ENCODE measurements around the gene DBN1.

DBN1 gene

DNA sequence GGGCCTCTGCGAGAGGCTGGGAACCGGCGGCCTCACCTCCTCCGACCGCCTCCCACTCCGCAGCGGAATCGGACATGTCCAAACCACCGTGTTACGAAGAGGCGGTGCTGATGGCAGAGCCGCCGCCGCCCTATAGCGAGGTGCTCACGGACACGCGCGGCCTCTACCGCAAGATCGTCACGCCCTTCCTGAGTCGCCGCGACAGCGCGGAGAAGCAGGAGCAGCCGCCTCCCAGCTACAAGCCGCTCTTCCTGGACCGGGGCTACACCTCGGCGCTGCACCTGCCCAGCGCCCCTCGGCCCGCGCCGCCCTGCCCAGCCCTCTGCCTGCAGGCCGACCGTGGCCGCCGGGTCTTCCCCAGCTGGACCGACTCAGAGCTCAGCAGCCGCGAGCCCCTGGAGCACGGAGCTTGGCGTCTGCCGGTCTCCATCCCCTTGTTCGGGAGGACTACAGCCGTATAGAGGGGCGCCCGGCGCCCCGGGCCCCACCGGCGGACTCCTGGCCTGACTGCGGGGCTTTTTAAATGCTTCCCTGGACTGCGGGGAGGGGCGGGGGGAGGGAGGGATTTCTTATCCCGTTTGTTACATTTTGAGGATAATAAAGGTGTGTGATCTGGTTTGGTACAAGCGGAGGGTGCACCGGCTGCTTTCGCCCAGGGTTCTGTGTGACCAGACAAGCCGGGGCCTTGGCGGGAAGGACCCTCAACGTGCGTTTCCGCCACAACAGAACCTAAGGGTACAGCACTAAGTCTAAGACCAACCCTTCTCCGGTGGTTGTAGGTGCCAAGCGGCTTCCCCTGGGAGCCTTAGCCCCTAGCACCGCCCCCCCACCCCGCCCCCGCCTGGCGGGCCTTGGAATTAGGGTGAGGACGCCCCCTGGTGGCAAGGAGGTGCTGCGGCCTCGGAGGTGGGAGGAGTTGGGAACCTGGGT, 17.5 kb downstream of the DBN1 start:
- no peak for DNase-seq

- no peak for DNase-seq
Measured at GRCh38 chr5:177455036-177455660, 18.3 kb downstream of the DBN1 start.

DNA sequence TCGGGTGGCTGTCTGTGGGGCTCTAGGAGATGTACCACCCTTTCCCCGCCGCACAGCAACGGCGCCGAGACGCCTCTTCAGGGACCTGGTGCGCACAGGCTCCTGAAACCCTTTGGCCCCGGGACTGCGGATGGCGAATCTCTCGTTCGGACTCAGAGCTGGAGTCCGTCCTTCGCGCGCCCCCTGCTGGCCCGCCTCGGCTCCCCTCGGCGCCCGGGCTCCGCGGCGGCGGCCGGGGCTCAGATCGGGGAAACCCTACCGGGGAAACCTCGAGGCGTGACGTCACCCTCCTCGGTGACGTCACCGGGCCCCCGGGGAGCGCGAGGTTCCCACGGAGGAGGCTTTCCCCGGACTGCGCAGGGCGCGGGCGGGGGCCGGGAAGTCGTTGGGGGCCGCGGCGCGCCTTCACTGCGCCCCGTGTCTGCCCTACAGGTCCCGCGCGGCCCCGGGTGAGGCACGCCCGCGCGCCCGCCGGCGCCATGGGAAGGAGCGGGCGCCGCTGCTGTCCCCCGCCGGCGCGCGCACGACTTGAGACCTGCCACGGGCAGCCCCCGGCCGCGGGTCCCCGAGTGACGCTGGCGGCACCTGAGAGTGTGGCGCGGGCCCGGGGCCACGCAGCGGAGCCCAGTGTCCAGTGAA, 18.9 kb downstream of the DBN1 start:
- no peak for DNase-seq

DNA sequence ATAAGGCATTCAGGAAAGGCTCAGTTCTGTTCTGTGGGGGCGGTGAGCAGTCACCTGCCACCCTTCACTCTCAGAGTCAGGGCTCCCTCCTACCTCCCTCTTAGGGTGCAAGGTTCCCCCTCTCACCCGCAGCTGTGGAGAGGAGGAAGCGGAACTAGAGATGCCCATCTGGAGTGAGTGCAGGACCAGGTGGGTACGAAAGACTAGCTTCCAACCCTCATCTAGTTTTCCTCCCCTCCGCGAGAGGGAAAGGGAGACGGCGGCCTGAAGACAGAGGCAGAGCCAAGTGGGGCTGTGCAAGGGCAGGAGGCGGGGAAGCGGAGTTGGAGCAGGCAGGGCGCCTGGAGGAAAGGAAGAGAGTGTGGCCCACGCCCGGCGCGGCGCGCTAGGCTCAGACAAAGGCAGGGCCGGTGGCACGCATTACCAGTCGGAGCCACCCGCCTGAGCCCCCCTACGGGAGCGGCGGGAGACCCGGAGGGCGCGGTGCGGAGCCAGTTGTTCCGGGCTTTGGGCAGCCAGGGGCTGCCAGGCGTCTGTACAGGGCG, 19.5 kb downstream of the DBN1 start:
- no peak for DNase-seq

DNA sequence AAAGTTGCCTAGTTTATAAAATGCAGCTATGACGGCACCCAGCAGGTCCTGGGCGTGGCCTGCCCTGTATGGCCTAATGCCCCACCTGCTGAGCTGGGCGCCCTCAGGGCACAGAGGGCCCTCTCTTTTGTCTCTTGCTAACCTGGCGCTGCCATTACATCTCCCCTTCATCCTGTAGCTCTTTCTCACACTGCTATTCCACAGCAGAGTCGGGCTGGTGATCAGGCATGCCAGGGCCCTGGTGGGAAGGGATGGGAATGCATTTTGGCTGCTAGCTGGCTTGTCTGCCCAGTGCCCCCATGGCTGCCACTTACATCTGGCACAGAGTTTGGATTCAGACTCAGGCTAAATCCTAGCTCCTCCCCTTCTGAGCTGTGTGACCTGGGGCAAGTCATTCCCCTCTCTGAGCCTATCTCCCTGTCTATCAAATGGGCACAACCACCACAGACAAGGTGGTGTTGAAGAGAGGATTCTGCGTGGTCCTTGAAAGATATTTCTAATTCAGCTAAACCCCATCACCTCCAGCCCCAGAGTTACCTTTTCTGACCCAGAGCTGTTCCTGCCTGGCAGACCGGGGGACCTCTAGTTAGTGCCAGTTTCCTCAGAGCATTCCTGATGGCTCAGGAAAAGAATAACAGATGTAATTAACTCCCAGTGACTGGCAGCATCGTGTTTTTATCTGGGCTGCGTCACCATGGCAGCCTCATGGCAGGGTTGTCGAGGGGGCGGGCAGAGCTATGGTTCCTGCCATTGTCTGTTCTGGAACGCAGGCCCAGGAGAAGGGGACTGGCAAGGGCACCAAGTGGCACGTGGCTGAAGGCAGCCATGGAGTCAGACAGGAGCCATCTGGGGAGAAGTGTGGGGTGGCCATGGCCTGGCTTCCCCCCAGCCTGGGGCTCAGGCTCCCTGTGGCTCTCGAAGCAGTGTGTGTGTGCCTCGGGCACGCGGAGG, 20.5 kb downstream of the DBN1 start:
- no peak for DNase-seq

DNA sequence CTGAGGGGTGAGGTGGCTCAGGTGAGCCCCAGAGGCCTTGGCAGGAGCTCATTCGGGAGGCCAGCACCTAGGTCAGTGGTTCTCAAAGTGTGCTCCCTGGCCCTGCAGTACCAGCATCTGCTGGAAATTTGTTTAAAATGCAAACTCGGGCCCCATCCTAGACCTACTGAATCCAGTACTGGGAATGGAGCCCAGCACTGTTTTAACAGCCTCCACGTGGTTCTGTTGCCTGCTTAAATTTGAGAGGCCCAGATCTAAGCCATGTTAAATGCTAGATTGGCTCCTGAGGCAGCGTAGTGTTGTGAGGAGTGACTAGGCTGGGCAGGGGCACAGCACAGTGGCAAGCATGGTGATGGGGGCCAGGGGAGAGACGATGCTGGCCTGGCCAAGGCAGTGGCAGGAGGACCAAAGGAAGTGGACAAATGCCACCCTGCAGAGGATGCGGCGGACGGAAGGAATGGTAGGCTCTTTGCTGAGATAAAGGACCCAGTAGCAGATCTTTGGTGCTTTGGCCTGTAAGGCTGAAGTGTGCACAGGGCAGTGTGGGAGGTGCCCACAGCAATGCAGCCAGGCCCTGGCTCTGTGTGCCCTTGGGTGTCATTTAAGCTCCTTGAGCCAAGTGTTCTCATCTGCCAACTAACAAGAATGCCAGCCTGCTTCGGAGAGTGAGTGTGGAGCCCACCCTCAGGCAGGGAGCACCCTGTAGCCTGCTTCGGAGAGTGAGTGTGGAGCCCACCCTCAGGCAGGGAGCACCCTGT, 22.6 kb downstream of the DBN1 start:
- DNase-seq, result no peak

- no peak for DNase-seq
Measured at GRCh38 chr5:177449140-177450061, 24.0 kb downstream of the DBN1 start.

GRCh38 chr5:177448244-177448950, 25.0 kb downstream of the DBN1 start:
- DNase-seq, result no peak

DNA sequence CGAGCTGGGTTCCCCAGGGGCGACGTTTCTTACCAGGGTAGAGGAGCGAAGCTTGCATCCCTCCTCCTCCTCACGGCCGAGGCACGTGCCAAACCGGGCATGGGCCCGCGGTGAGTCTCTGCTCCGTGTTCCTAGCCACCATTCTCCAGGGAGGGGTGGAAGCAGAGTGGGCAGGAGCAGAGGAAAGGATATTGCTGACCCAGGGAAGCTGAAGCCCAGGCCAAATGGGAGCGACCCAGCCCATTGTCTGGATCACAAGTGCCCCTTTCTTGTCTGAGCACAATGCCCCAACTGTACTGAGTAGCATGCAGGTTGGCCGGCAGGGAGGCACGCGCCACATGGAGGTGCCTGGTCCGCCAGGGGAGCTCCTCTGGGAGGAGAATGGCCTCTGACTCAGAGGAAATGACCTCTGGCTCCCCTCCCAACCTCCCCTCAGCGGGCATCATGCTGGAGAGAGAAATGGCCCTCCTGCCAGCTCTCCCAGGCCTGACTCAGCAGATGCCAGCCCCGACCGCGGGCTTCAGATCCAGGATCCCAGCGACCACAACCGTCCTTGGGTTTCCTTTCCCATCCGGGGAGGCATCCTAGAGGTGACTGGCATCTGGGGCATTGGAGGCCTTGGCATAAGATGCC, 25.7 kb downstream of the DBN1 start:
- DNase-seq, result no peak

GRCh38 chr5:177447066-177447610, 26.3 kb downstream of the DBN1 start:
- no peak for DNase-seq

DNA sequence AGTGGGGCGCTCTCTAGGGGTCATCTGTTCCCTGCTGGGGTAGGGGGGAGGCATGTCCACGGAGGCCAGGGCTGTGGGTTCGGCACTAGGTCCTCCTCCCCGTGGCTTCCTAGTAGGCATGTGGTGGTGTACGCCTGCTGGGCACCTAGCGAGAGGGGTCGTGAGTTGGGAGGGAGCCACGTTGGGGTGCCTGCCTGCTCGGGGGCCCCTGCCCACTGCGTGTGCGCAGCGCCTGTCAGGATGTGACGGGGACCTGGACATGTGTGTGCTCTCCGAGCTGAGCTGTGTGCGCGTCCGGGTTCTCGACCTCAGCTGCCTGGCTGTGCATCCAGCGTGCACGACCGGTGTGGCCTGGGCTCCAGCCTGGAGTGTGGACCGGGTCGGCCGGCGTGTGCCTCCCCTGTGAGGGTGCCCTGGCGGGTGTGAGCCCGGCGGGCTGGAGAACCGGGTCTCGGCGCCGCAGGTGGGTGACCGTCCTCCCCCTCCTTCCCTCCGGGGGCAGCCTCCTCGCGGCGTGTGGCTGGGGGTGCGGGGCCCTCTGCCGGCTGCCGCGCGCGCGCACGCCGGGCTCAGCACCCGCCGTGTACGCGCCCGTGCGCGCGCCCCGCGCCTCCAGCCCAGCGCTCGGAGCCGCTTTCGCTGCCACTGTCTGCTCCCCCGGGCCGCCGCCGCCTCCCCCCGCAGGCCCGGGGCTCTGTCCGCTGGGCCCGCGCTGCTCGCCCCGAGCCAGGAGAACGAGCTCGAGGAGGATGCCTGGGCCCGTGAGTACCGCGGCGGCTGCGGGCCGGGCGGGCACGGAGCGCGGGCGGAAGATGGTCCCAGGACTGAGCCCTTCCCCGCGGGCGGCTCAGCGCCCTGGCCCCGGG, 27.0 kb downstream of the DBN1 start, which contains the start of gene PRR7:
TSS of gene PRR7 (plus strand) at position 615 of the 866 bp plus-strand sequence. CDS start 8,254 bp downstream, outside the sequence.
- no peak for DNase-seq

DNA sequence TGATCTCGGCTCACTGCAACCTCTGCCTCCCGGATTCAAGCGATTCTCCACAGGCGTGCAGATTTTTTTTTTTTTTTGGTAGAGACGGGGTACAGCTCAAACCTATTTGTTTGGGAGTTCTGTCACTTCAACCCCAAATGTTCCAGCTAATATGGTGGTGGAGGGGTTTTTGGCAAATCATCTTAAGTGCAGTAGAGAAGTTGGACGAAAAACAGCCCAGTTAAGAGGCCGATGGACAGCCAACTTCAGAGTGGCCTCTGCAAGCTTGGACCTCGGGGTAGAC, 27.6 kb downstream of the DBN1 start:
- DNase-seq, result no peak

DNA sequence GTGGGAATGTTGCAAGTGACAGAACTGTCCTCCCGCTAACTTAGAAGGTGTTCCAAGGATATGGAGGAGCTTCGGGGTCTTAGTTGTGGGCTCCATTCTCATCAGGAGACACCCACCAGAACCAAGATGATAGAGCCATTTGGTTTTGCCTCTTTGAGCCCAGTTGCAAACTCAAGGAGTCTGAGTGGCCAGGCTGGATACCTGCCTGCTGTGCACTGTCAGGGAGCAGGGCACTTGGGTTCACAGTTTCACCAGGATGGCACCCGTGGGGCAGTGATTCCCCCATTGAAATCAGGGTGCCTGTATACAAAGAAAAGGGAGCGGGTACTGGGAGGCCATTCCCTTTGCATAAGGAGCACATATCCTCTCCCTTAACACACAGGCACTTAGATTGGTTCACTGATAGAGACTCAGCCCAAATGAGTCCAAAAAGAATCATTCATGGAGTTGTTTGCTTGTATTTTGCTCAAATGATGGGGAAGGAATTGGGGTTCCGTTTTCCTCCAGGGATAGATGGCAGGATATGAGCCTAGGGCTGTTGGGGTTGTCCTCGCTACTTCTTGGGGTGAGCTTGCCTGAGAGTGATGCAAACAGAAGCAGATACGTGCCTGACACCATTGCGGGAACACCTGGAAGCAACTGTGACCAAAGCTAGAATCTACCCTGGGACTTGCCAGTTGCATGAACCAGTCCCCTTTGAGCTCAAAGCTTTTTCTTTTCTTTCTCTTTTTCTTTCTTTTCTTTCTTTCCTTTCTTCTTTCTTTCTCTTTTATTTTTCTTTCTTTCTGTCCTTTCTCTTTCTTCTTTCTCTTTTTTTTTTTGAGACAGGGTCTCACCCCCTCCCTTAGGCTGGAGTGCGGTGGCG, 28.1 kb downstream of the DBN1 start:
- no peak for DNase-seq

DNA sequence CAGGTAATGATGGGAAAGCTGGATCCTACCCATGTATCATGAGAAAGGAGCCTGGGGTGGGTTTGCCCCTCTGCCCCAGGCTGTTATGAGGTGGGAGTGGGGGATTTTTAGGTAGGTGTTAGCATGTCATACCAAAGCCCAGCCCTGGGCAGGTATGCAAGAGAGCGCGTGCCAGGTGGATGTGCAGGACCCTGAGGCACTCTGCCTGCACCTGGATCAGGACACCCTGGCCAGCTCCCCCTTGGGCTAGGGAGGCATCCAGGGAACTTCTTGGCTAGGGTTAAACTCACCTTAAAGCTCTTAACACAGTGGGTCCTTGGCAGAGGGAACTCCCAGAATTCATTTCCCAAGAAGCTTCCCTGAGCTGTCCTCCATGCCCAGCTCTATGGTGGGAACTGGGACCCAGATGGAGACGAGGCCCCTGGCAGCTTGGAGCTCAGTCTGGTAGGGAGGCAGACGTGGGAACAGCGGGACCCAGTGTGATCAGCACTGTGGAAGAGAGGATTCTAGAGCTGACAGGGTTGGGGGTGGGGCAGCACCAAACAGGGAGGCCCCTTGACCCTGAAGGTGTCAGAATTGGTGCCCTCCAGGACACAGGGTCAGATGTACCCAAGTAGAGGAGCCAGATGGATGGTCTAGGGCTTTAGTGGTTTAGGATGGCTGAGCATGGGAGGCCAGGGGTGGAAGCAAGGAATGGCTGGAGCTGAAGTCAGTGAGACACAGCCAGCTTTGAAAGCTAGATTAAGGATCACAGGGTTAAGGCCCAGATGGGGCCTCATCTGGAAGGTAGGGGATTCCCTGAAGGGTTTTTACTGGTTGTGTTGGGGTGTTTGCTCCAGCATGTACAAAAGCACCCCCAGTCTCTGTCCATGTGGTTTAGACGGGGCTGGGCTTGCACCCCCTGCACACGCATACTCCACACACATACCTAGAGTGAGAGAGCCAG, 29.1 kb downstream of the DBN1 start:
- DNase-seq, result no peak

DNA sequence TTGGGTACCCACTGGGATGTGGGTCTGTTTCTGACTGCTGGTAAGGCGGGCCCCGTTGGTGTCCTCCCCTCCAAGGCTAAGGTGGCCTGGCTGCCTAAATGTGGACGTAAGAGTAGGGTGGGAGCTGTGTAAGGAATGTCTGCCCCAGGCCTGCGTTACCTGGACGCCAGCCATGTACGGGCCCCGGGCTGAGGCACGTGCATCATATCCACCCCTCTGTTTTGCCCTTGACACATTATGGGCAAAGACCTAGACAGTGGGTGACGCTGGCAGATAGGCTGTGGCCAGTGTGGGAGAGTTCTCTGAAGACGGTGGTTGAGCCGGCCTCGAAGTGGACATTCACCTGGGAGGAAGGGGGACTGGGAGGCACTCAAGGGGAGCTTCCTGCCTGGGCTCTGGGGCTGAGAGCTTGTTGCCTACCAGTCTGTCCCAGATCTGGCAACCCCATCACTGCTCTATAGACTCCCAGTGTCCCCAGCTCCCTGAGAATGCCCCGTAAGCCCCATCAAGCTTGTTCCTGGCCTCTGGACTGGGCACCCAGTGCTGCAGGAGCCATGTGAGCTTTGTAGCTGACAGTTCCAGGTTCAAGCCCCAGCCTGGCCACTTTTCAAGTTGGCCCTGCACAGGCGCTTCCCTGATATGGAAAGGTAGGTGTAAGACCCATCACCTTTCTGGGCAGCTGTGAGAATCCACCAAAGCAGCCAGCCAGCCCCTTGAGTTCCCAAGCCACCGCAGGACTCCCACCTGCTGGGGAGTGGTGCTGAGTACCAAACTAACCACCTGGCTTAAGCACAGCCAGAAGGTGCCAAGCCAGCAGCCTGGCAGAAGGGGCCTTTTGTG, 30.1 kb downstream of the DBN1 start:
- DNase-seq, result no peak

All from NCI-H524 treated with DMSO at 0.1 percent for 48 hours (cell line).